Measurements from ENCODE around the gene VOPP1.

DNA sequence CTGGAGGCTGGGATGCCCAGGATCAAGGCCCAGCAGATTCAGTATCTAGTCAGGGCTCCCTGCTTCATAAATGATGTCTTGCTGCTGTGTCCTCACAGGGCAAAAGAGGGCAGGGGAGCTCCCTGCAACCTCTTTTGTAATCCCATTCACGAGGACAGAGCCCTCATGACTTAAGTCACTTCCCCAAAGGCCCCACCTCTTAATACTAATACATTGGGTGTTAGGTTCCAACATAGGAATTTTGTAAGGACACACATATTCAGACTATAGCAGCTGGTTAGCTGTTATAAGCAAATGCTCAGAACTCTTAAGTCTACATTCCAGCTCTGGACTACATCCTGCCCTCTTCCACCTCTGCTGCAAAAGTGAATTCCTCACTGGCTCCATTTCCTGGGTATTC, 63.0 kb downstream of the VOPP1 start:
- TF ChIP-seq, protein P1, sequence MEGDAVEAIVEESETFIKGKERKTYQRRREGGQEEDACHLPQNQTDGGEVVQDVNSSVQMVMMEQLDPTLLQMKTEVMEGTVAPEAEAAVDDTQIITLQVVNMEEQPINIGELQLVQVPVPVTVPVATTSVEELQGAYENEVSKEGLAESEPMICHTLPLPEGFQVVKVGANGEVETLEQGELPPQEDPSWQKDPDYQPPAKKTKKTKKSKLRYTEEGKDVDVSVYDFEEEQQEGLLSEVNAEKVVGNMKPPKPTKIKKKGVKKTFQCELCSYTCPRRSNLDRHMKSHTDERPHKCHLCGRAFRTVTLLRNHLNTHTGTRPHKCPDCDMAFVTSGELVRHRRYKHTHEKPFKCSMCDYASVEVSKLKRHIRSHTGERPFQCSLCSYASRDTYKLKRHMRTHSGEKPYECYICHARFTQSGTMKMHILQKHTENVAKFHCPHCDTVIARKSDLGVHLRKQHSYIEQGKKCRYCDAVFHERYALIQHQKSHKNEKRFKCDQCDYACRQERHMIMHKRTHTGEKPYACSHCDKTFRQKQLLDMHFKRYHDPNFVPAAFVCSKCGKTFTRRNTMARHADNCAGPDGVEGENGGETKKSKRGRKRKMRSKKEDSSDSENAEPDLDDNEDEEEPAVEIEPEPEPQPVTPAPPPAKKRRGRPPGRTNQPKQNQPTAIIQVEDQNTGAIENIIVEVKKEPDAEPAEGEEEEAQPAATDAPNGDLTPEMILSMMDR (IDR thresholded peaks at IDR 0.05), result no peak
- TF ChIP-seq EP300 (IDR thresholded peaks at IDR 0.05), result no peak
- TF ChIP-seq POLR2A (IDR thresholded peaks at IDR 0.05), result no peak

Data from ovary (tissue), 3 donors.